K562 (cell line): ENCODE results near the gene LMBR1. TPM values are rescaled to one million over a fixed set of nuclear protein-coding genes. Genes with fewer than 3 reads are reported as not detected.
A peak's percentile ranks its signal among the peaks of the same experiment; 100 is the strongest.

Experiments
- ATAC-seq: fragments of 200-7000 bp; cut with Tn5 transposase; 3 replicates; pipeline ENCODE4 v1.9.1; 2020; ENCODE audit warnings: moderate library complexity
- BruUV-seq: library from RNA; stranded (reverse); fragments of 400-500 nt; replicated peaks from 2 replicates; lab custom pipeline; 2021; lab: Mats Ljungman, UMichigan
- CTCF ChIA-PET: fragments of 300-600 bp; formaldehyde crosslinking; extraction: SDS; loops from one replicate; lab custom pipeline; 2021; ENCODE audit warnings: low intra/inter-chr PET ratio; lab: Yijun Ruan, JAX
- POLR2A ChIA-PET: fragments of 300-600, 350-650 bp; sonication (Branson Sonifier 250); formaldehyde crosslinking; extraction: SDS; loops from one replicate; lab custom pipeline; 2021; ENCODE audit warnings: antibody characterized with exemption, inconsistent platforms; lab: Yijun Ruan, JAX
- DNase-seq, 4 experiments: peaks; one replicate each; pipeline versions ENCODE4 v3.0.0 to v3.0.0-alpha.2; 2011 to 2018; ENCODE audit warnings: low spot score in 3 of 4, mixed read lengths in 3 of 4; ENCODE audit errors: extremely low read depth in 1 of 4
- FAIRE-seq: peaks from 2 replicates; lab custom pipeline; 2011; peaks lifted over from hg19 to GRCh38; lab: Jason Lieb, UNC
- H2AFZ ChIP-seq: 2 replicates; pipeline ENCODE4 v1.6.0; 2011; ENCODE audit warnings: low read depth, low read length, control low read depth, inconsistent platforms
- H3K27ac ChIP-seq: fragments of 200-600 bp; 3 replicates; pipeline ENCODE4 v1.8.0; 2011; ENCODE audit warnings: low read depth, mild to moderate bottlenecking, control low read depth, inconsistent platforms, low read length, moderate library complexity, mixed read lengths; ENCODE audit errors: extremely low read depth
- H3K27me3 ChIP-seq, 2 experiments: fragments of 300-600 bp in 1 of 2; 2 replicates in 1 of 2; 3 replicates in 1 of 2; pipeline versions ENCODE4 v1.6.0 to v1.8.0; 2011; ENCODE audit warnings: inconsistent platforms in 2 of 2, low read length in 2 of 2, mild to moderate bottlenecking in 1 of 2, mixed read lengths in 1 of 2, moderate library complexity in 1 of 2; ENCODE audit not compliant: control insufficient read depth in 2 of 2, insufficient read depth in 2 of 2
- H3K36me3 ChIP-seq: fragments of 300-600 bp; 3 replicates; pipeline ENCODE4 v1.8.0; 2011; ENCODE audit warnings: mild to moderate bottlenecking, low read length, inconsistent platforms; ENCODE audit not compliant: control insufficient read depth, insufficient read depth
- H3K4me1 ChIP-seq, 2 experiments: fragments of 200-600 bp in 1 of 2; replicated peaks in 1 of 2; 2 replicates in 1 of 2; 3 replicates in 1 of 2; pipeline versions ENCODE4 v1.5.1 to v1.8.0; 2011; ENCODE audit warnings: inconsistent platforms in 2 of 2, low read length in 2 of 2, mild to moderate bottlenecking in 1 of 2, mixed read lengths in 1 of 2, moderate library complexity in 1 of 2; ENCODE audit not compliant: control insufficient read depth in 2 of 2, insufficient read depth in 2 of 2
- H3K4me2 ChIP-seq: 2 replicates; pipeline ENCODE4 v1.6.1; 2011; ENCODE audit warnings: low read length, control low read depth, inconsistent platforms, mixed read lengths; ENCODE audit not compliant: insufficient read depth
- H3K4me3 ChIP-seq: fragments of 200-600 bp; sonication (generic), shearing (Covaris generic); 2 replicates; pipeline ENCODE4 v1.5.1; 2016; ENCODE audit warnings: control low read depth, inconsistent platforms
- H3K79me2 ChIP-seq: fragments of 200-600 bp; 3 replicates; pipeline ENCODE4 v1.8.0; 2011; ENCODE audit warnings: low read length, inconsistent platforms; ENCODE audit not compliant: control insufficient read depth, insufficient read depth
- H3K9ac ChIP-seq, 2 experiments: 2 replicates each; pipeline versions ENCODE4 v1.6.0 to v1.6.1; 2011; ENCODE audit warnings: low read depth in 2 of 2, low read length in 2 of 2, control low read depth in 1 of 2, inconsistent platforms in 1 of 2, mild to moderate bottlenecking in 1 of 2, mixed read lengths in 1 of 2; ENCODE audit not compliant: insufficient read depth in 1 of 2
- H3K9me1 ChIP-seq: one replicate; pipeline ENCODE4 v1.6.0; 2011; ENCODE audit warnings: inconsistent platforms, mild to moderate bottlenecking, low read length, moderate library complexity; ENCODE audit not compliant: control insufficient read depth, insufficient read depth
- H3K9me3 ChIP-seq: replicated peaks from 2 replicates; pipeline ENCODE4 v1.5.1; 2011; ENCODE audit warnings: low read depth, low read length, inconsistent platforms; ENCODE audit not compliant: control insufficient read depth, insufficient read depth
- H4K20me1 ChIP-seq: replicated peaks from 2 replicates; pipeline ENCODE4 v1.6.1; 2011; ENCODE audit warnings: low read length, inconsistent platforms, mixed read lengths; ENCODE audit not compliant: control insufficient read depth, insufficient read depth
- ARID2 ChIP-seq: fragments of 450-650 bp; IDR thresholded peaks from 2 replicates; pipeline ENCODE4 v1.6.1; 2017; ENCODE audit warnings: antibody characterized with exemption, mild to moderate bottlenecking
- ASH1L ChIP-seq: fragments of 450-650 bp; IDR thresholded peaks from 2 replicates; pipeline ENCODE4 v1.6.1; 2018; ENCODE audit warnings: borderline replicate concordance, mild to moderate bottlenecking, low read depth; ENCODE audit not compliant: partially characterized antibody
- SRSF7 ChIP-seq: fragments of 200-400 bp; formaldehyde crosslinking; optimal IDR thresholded peaks from 2 replicates; pipeline ENCODE3; 2017; ENCODE audit warnings: mild to moderate bottlenecking, low read depth, low read length
- ZBTB26 ChIP-seq: fragments of 450-650 bp; formaldehyde crosslinking; IDR thresholded peaks from 2 replicates; pipeline ENCODE4 v1.4.0; 2022; ENCODE audit warnings: missing genetic modification characterization
- ZNF316 ChIP-seq: fragments of 450-650 bp; IDR thresholded peaks from 2 replicates; pipeline ENCODE4 v1.6.1; 2016
- ZNF347 ChIP-seq: fragments of 450-650 bp; formaldehyde crosslinking; IDR thresholded peaks from 2 replicates; pipeline ENCODE4 v1.4.0; 2020; ENCODE audit warnings: low read depth, mild to moderate bottlenecking, moderate library complexity
- WGBS: fragments of 100-300 bp; shearing (Covaris generic); methylation state at CpG from one replicate; pipeline ENCODE4 v1.1.6; 2016; ENCODE audit warnings: low coverage, mixed read lengths; ENCODE audit not compliant: insufficient coverage; ENCODE audit errors: missing lambda C conversion rate; 5-methylcytosine and 5-hydroxymethylcytosine counted together
- in situ Hi-C: fragments of 300-500 bp; cut with MboI; formaldehyde crosslinking; loops from 4 replicates; pipeline ENCODE4 v1.15.0; 2018; ENCODE audit warnings: inconsistent platforms, mixed read lengths
- intact Hi-C: fragments of 100-400 bp; cut with micrococcal nuclease; formaldehyde crosslinking; loops from 2 replicates; pipeline ENCODE4 v1.14.2; 2022
- polyA plus RNA-seq, 8 experiments: library from polyadenylated mRNA; depleted of rRNA in 4 of 8; stranded (reverse) in 5 of 8; unstranded in 3 of 8; fragments of >200 nt; fragmentation: Nextera tagmentation in 2 of 8; fragmentation: Illumina TruSeq in 1 of 8; extraction: Ambion mirVana in 2 of 8; extraction: Trizol in 1 of 8; gene quantifications; 2 replicates each; pipeline versions ENCODE4 v1.2.1 to v1.2.3, GENCODE V29; 2011 to 2014; ENCODE audit warnings: inconsistent platforms in 1 of 8, missing spikeins in 1 of 8
- total RNA-seq, 7 experiments: library from RNA; depleted of rRNA in 6 of 7; stranded (reverse); fragments of >200 nt in 6 of 7; fragmentation: Illumina TruSeq in 2 of 7; extraction: Trizol in 2 of 7; gene quantifications; 2 replicates each; pipeline versions ENCODE4 v1.2.1 to v1.2.3, GENCODE V29; 2011 to 2021; ENCODE audit warnings: low replicate concordance in 1 of 7

The LMBR1 gene
- total and polyA plus RNA-seq, 9 of the 15 experiments (the other 6 are each of a cell fraction or from before 2014, with no cell fraction given), result 7.7 to 90.0 (median 59.9) TPM

- intact Hi-C loops (no loop called here), in situ Hi-C loops (no loop called here)
- DNase-seq (no peak), ATAC-seq (no peak), FAIRE-seq (no peak)
- Histone ChIP-seq H3K27ac (no peak overlapping the region), H3K9me1 (no peaks in the 10 kb centered on the region), H4K20me1 (no peaks in the 10 kb centered on the region), H2AFZ (no peak overlapping the region), H3K36me3 (peaks cover 11% of the 10 kb centered on the region; the same call in 1 of the 3 replicates), H3K79me2 (no peaks in the 10 kb centered on the region), H3K4me1 (no peaks in the 10 kb centered on the region), H3K9me3 (no peaks in the 10 kb centered on the region), H3K4me2 (no peak overlapping the region), H3K27me3 (no peaks in the 10 kb centered on the region), H3K9ac (no peak overlapping the region), H3K4me3 (no peak overlapping the region)
- ChIA-PET POLR2A (no interaction called here), CTCF (no interaction called here)
- 71% methylated on average over 1 of the region's 1 CpG for WGBS
- BruUV-seq, result no TSS peak
- no peak for TF ChIP-seq SRSF7
- TF ChIP-seq ZNF347 (CRISPR knock-in tag), result no peak
Measured at GRCh38 chr7:156747718-156748117, 145.3 kb downstream of the LMBR1 start.

GRCh38 chr7:156746891-156747290 lies 146.1 kb downstream of the LMBR1 start:
- WGBS, result 88% methylated on average over 1 of the region's 1 CpG
- intact Hi-C loops (no loop called here), in situ Hi-C loops (no loop called here)
- H3K9me1 ChIP-seq, result no peaks in the 10 kb centered on the region
- H3K9me3 ChIP-seq, result no peaks in the 10 kb centered on the region
- no peaks in the 10 kb centered on the region for H3K79me2 ChIP-seq
- no peak for DNase-seq
- no peak overlapping the region for H3K4me2 ChIP-seq
- ATAC-seq, result no peak
- no peak for FAIRE-seq
- H3K27me3 ChIP-seq, result no peaks in the 10 kb centered on the region
- no peak overlapping the region for H3K4me3 ChIP-seq
- H2AFZ ChIP-seq, result no peak overlapping the region
- peaks cover 11% of the 10 kb centered on the region; the same call in 1 of the 3 replicates for H3K36me3 ChIP-seq
- BruUV-seq, result no TSS peak
- no peak overlapping the region for H3K9ac ChIP-seq
- CTCF ChIA-PET, result no interaction called here
- no peaks in the 10 kb centered on the region for H3K4me1 ChIP-seq
- no peaks in the 10 kb centered on the region for H4K20me1 ChIP-seq
- H3K27ac ChIP-seq, result no peak overlapping the region
- TF ChIP-seq ARID2 (no peak), ASH1L (no peak), ZNF316 (peak; percentile 19; the same call in 1 of the 2 replicates), ZBTB26 (CRISPR knock-in tag) (no peak)
- POLR2A ChIA-PET, result interaction anchor here (0.7 kb wide), 1 partner anchor 21 kb away, joined by 3 read pairs; no protein-coding TSS in a partner anchor
